GM18870 (cell line): ENCODE data around the gene HEXD.

ENCODE experiments used
- ATAC-seq: cut with Tn5 transposase; IDR thresholded peaks from one replicate; pipeline ENCODE4 v1.9.1; 2021; ENCODE audit warnings: moderate library complexity; ENCODE audit not compliant: unreplicated experiment

The HEXD gene

DNA sequence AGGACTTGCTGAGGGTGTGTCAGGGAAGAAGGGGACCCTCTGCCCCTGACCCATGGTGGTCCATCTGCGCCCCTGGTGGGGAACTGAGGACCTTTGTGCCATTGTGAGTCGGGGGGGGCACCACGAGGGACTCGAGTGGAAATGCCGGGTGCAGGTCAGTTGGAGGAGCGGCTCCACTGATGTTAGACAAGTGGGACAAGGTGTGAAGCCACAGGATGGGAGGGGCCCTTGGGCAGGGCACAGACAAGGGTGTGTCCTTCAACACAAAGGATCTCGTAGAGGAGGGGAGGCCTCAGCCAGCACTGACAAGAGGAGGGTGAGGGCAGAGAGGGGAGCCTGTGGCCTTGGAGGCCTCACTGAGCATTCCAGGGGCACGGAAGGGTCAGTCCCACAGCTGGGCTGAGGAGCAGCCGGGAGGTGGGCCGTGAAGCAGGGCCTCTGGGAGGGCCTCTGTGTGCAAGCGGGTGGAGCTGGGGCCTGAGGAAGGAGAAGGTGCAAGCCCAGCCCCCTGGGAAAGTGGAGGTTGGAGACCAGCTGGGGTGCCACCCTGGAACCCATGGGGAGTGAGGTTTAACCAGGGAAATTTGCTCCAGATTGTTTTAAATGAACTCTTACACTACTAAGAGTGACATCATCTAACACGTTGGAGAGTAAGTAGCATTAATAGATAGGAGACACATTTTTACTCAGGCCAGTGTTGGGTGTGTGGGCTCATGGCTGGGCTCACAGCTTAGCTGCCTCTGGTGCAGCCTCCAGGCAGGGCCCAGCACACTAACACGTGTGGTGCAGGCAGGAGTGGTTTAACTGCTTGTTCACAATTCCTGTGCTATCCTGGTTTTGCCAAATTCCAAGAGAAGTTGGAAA lies 68.3 kb downstream of the HEXD start:
- no peak for ATAC-seq

DNA sequence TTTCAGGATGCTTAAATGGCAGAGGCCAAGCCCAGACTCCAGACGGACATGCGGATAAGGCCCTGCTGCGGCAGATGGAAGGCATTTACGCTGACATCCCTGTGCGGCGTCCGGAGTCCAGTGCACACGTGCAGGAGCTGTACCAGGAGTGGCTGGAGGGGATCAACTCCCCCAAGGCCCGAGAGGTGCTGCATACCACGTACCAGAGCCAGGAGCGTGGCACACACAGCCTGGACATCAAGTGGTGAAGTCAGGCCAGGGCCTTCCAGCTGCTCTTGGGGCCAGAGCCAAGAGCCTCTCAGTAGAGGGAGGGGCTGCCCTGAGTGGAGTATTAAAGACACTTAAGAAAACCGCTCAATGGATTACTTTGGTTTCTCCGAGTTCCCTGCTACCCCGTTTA lies 69.8 kb downstream of the HEXD start:
- ATAC-seq = no peak

DNA sequence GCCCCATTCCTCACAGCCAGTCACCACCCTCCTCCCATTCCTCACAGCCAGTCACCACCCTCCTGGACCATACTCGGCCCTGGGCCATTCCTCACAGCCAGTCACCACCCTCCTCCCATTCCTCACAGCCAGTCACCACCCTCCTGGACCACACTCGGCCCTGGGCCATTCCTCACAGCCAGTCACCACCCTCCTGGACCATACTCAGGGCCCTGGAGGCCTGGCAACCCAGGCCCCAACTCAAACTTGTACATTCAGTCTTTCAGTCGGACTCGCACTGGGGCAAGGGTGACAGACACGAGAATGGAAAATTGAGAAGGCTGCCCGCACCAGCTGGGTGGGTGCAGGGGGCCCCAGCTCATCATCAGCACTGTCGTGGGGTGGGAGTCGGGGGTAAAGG lies 71.0 kb downstream of the HEXD start:
- ATAC-seq = no peak

DNA sequence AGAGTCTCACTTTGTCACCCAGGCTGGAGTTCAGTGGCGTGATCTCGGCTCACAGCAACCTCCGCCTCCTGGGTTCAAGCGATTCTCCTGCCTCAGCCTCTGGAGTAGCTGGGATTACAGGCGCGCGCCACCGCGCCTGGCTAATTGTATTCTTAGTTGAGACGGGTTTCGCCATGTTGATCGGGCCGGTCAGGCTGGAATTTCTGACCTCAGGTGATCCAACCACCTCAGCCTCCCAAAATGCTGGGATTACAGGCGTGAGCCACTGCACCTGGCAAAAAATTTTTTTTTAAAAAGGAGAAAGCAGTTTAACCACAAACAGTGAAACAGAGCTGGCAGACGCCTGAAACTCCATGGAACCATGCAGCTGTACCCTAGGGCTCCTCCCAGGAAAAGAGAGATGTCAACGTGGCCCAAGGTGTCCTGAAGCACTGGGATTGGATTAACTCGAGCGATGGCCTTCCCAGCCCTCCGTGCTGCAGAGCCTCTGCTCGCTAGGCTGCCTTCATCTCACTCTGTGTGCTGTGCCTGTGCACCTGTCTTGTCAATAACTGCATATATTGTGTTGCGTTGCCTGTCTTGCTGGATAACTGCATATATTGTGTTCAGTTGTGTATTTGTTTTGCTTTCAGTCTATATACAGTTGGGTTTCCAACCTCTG lies 71.8 kb downstream of the HEXD start:
- no peak for ATAC-seq

DNA sequence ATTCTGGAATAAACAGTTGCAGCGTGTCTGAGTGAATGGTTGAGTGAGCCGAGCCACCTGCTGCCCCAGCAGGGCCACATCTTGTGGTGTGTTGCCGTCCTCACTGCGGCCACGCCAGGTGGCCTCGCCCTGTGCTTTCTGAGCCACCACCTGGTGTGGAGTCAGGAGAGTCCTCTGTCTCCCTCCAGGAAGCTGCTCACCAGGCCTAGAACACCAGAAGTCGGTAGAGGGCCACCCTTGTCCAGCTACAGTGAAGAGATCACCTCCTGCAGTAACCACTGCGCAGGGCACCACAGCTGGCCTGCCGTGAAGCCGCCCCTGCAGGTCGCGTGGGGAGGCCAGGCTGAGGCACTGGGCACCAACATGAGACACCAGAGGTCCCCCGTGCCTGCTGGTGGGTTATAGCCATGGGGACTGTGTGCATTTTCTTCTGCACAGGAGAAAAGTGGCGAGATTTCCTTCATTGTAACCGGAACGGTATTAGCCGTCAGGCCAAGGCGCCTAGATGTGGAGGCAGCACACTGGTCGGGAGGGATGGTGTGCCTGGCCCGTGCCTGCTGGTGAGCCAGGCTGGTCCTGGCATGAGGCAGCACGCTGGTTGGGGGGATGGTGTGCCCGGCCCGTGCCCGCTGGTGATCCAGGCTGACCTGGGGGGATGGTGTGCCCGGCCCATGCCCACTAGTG lies 72.5 kb downstream of the HEXD start:
- no peak for ATAC-seq

DNA sequence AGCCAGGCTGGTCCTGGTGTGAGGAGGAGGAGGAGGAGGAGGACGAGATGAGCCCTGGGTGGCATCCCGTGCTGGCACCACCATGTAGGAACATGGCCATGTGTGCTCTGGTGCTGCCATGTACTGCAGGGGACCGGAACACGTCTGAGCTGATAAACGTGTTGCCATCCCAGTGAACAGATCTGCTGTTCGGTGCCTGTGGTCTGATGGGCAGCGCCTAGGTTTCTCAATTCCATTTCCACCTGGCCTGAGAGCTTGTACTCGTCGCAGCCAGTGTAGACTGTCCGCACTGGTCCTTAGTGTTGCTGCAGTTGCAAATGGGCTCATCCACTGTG lies 73.0 kb downstream of the HEXD start:
- no peak for ATAC-seq

DNA sequence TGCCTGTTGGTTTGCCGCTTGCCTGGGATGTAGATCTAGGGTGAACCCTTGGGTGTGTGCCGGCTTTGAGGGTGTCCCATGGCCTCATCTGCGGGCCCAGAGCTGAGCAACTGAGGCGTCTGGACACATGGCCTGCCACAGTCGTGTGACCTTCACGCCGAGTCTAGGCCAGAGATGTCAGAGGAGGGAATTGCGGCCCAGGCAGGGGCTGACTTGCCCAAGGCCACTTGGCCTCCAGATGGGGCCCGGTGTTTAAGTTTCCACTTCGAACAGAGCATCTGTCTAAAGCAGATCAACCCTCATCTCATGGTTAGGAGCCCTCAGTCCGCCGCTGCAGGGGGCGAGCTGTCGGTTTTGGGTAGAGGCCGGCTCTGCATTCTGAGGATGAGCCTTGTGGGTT lies 73.4 kb downstream of the HEXD start:
- ATAC-seq = no peak
